ENCODE measurements around the gene PADI6.

PADI6 gene

GRCh38 chr1:17351598-17352324 lies 20.2 kb upstream of the PADI6 start:
- Histone ChIP-seq H3K9ac (no peak overlapping the region), H4K20me1 (ENCODE audit: insufficient read depth) (no peaks in the 10 kb centered on the region), H3K27me3 (ENCODE audit: insufficient read depth, low read depth) (peaks cover 43% of the 10 kb centered on the region), H3K36me3 (ENCODE audit: insufficient read depth) (no peaks in the 10 kb centered on the region), H3K4me1 (ENCODE audit: low read depth, poor library complexity, severe bottlenecking) (no peaks in the 10 kb centered on the region), H3K4me2 (no peak overlapping the region), H2AFZ (ENCODE audit: low read depth) (no peak overlapping the region), H3K4me3 (IDR thresholded peaks at IDR 0.05; ENCODE audit: insufficient read depth, low read depth, low read length) (no peak overlapping the region), H3K79me2 (ENCODE audit: insufficient read depth, low read depth) (no peaks in the 10 kb centered on the region), H3K27ac (no peak overlapping the region)
- TF ChIP-seq CTCF (conservative IDR thresholded peaks at IDR 0.05; ENCODE audit: low read depth, low read length): no peak

- no peak overlapping the region for H3K4me2 ChIP-seq
- no peaks in the 10 kb centered on the region for H3K4me1 ChIP-seq (ENCODE audit: low read depth, poor library complexity, severe bottlenecking)
- no peak for TF ChIP-seq CTCF (conservative IDR thresholded peaks at IDR 0.05; ENCODE audit: low read depth, low read length)
- no peak overlapping the region for H3K9ac ChIP-seq
- no peaks in the 10 kb centered on the region for H3K79me2 ChIP-seq (ENCODE audit: insufficient read depth, low read depth)
- peaks cover 50% of the 10 kb centered on the region for H3K27me3 ChIP-seq (ENCODE audit: insufficient read depth, low read depth)
- H3K27ac ChIP-seq: no peak overlapping the region
- H3K4me3 ChIP-seq (IDR thresholded peaks at IDR 0.05; ENCODE audit: insufficient read depth, low read depth, low read length): no peak overlapping the region
- no peaks in the 10 kb centered on the region for H4K20me1 ChIP-seq (ENCODE audit: insufficient read depth)
- H3K36me3 ChIP-seq (ENCODE audit: insufficient read depth): no peaks in the 10 kb centered on the region
- no peak overlapping the region for H2AFZ ChIP-seq (ENCODE audit: low read depth)
Measured at GRCh38 chr1:17352419-17352909, 19.5 kb upstream of the PADI6 start.

- H3K79me2 ChIP-seq (ENCODE audit: insufficient read depth, low read depth): no peaks in the 10 kb centered on the region
- H3K36me3 ChIP-seq (ENCODE audit: insufficient read depth): no peaks in the 10 kb centered on the region
- H3K4me2 ChIP-seq: no peak overlapping the region
- no peak overlapping the region for H3K4me3 ChIP-seq (IDR thresholded peaks at IDR 0.05; ENCODE audit: insufficient read depth, low read depth, low read length)
- no peaks in the 10 kb centered on the region for H3K4me1 ChIP-seq (ENCODE audit: low read depth, poor library complexity, severe bottlenecking)
- H4K20me1 ChIP-seq (ENCODE audit: insufficient read depth): no peaks in the 10 kb centered on the region
- H2AFZ ChIP-seq (ENCODE audit: low read depth): no peak overlapping the region
- no peak overlapping the region for H3K27ac ChIP-seq
- peaks cover 61% of the 10 kb centered on the region for H3K27me3 ChIP-seq (ENCODE audit: insufficient read depth, low read depth)
- H3K9ac ChIP-seq: no peak overlapping the region
- TF ChIP-seq CTCF (conservative IDR thresholded peaks at IDR 0.05; ENCODE audit: low read depth, low read length): no peak
Measured at GRCh38 chr1:17355898-17356297, 16.1 kb upstream of the PADI6 start.

GRCh38 chr1:17356387-17357026 lies 15.5 kb upstream of the PADI6 start:
- Histone ChIP-seq H3K4me2 (no peak overlapping the region), H3K27ac (no peak overlapping the region), H3K79me2 (ENCODE audit: insufficient read depth, low read depth) (no peaks in the 10 kb centered on the region), H3K4me3 (IDR thresholded peaks at IDR 0.05; ENCODE audit: insufficient read depth, low read depth, low read length) (no peak overlapping the region), H3K27me3 (ENCODE audit: insufficient read depth, low read depth) (peaks cover 65% of the 10 kb centered on the region), H3K36me3 (ENCODE audit: insufficient read depth) (no peaks in the 10 kb centered on the region), H2AFZ (ENCODE audit: low read depth) (no peak overlapping the region), H3K4me1 (ENCODE audit: low read depth, poor library complexity, severe bottlenecking) (no peaks in the 10 kb centered on the region), H3K9ac (no peak overlapping the region), H4K20me1 (ENCODE audit: insufficient read depth) (no peaks in the 10 kb centered on the region)
- no peak for TF ChIP-seq CTCF (conservative IDR thresholded peaks at IDR 0.05; ENCODE audit: low read depth, low read length)

Data from KMS-11 (cell line).